HUES64 (cell line): Measurements from ENCODE around the gene UBASH3B.

Experiments used
- H3K27ac ChIP-seq: 2 replicates; pipeline ENCODE4 v1.7.0; 2013; ENCODE audit warnings: low read depth, low read length, inconsistent platforms
- H3K27me3 ChIP-seq: 2 replicates; pipeline ENCODE4 v1.6.1; 2013; ENCODE audit warnings: mild to moderate bottlenecking, low read length; ENCODE audit not compliant: insufficient read depth
- H3K36me3 ChIP-seq: 2 replicates; pipeline ENCODE4 v1.6.1; 2013; ENCODE audit warnings: mild to moderate bottlenecking, low read length; ENCODE audit not compliant: insufficient read depth
- H3K4me1 ChIP-seq: 2 replicates; pipeline ENCODE4 v1.6.1; 2013; ENCODE audit warnings: mild to moderate bottlenecking, low read length, moderate library complexity; ENCODE audit not compliant: insufficient read depth
- H3K4me3 ChIP-seq: 2 replicates; pipeline ENCODE4 v1.5.1; 2013; ENCODE audit warnings: mild to moderate bottlenecking, low read length, moderate library complexity
- H3K9ac ChIP-seq: 2 replicates; pipeline ENCODE4 v1.6.1; 2013; ENCODE audit warnings: mild to moderate bottlenecking, low read depth, low read length
- H3K9me3 ChIP-seq: 2 replicates; pipeline ENCODE4 v1.6.1; 2013; ENCODE audit warnings: low read depth, low read length; ENCODE audit not compliant: insufficient read depth
- WGBS: fragments of 150-250, 120-280 bp; methylation state at CpG from one replicate; pipeline ENCODE4 v1.1.7; 2013; ENCODE audit warnings: missing lambda C conversion rate; 5-methylcytosine and 5-hydroxymethylcytosine counted together

The UBASH3B gene

DNA sequence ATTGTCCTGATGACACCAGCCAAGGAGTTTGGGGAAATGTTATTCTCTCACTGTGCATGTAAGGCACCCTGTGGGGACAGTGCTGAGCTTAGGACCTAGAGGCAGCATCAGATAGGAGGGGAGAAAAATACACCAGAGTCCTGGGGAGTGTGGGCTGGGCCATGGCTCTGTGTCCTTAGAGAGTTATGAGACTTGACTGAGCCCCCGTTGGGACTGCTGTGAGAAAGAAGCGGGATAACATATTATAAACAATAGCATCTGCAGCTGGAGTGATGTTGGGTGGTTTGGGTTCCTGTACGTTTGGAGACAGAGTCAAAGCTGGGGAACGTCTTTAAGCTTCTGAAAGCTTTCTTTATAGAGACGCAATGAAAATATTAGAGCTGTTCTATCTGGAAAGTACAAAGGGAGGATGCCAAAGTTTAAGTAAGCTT, 91.8 kb downstream of the UBASH3B start:
- H3K27ac ChIP-seq, result no peak overlapping the region
- WGBS, result 64% methylated on average over 5 of the region's 5 CpGs

DNA sequence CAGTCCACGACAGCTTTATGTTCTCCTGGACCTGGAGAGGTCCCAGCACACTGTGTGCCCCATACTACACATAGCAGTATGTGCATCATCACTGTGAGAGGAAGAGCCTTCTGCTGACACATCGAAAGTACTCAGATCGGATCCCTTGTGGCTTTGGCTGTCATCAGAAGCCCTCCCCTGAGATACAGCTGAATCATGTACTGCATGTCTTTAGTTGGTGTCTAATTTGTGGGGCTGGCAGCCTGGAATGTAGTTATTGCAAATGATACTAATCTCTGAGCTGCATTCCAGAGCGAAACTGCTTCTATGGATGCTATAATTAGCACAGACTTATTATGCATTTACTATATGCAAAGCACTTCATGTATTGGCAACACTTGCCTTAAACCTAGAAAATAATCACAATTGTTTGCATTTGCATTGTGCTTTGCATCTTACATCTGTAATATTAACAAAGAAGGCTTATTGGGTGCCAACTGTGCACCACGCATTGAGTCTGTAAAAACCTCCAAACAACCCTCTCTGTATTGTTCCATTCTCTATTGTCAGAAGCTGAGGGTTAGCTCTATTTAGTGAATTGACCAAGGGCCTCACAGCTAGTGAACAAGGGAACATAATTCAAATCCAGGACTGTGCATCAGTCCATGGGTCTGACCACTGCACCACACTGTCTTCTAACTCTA, 93.6 kb downstream of the UBASH3B start:
- H3K27me3 ChIP-seq, result no peaks in the 10 kb centered on the region
- no peak overlapping the region for H3K4me3 ChIP-seq
- no peaks in the 10 kb centered on the region for H3K9me3 ChIP-seq
- no peak overlapping the region for H3K27ac ChIP-seq
- H3K36me3 ChIP-seq, result no peaks in the 10 kb centered on the region
- 94% methylated on average over 5 of the region's 5 CpGs for WGBS
- no peak overlapping the region for H3K9ac ChIP-seq
- no peaks in the 10 kb centered on the region for H3K4me1 ChIP-seq

More for the DNA sequence above, 91.8 kb downstream of the UBASH3B start:
- Histone ChIP-seq H3K4me1 (no peaks in the 10 kb centered on the region), H3K9me3 (no peaks in the 10 kb centered on the region), H3K36me3 (no peaks in the 10 kb centered on the region), H3K9ac (no peak overlapping the region), H3K4me3 (no peak overlapping the region), H3K27me3 (no peaks in the 10 kb centered on the region)

DNA sequence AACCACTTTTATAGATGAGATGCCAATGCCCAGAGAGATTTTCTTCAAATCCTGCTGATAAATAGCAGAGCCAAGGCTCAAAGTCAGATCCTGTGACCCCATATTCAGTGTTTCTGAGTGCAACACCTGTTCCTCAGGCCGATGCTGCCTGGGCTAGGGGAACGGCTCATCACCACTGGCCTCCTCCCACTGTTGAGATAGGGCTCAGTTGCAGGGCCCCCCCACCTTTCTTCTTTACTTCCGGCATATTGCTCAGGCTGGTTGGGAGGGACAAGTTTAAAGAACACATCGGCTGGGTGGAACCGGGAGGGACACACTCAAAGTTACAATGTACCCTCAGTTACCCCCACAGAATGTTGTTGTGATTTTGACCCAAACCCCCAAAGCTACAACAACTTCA, 94.5 kb downstream of the UBASH3B start:
- Histone ChIP-seq H3K27ac (no peak overlapping the region), H3K4me1 (no peaks in the 10 kb centered on the region), H3K4me3 (no peak overlapping the region), H3K9ac (no peak overlapping the region), H3K36me3 (no peaks in the 10 kb centered on the region), H3K9me3 (no peaks in the 10 kb centered on the region), H3K27me3 (no peaks in the 10 kb centered on the region)
- 94% methylated on average over 5 of the region's 5 CpGs for WGBS

DNA sequence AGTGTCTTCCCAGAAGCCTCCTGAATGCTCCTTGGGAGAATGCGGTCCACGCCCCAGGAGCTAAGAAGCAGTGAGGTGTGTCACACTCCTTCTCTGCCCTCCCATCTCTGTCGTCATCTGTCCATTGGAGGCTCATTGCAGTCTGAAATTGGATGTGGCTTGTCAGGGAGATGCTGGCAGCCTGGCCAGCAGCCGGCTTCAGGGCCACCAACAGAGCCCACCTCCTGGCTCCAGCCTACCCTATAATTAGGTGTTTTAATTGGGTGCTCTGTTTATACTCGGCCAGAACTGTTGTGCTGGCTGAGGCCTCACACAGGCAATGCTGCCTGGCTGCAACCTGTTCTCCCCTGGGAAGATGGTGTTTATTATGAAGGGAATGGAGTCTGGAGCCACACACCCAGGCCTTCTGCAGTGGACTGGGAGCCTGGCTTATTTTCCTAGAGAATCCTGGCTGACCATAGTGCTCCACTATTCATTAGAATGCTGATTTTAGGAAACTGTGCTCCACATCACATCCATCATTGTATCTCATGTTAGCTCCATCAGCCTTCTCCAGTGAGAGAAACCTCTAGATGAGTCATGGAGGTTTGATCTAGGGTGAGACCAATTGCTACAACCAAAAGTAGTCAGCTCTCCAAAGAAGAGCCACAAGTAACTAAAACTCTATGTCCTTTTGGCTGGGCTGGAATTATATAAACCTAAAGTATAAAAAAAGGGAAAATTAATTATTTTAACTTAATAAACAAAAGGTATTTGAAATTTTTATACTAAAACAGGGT, 96.0 kb downstream of the UBASH3B start:
- no peak overlapping the region for H3K4me3 ChIP-seq
- H3K4me1 ChIP-seq, result no peaks in the 10 kb centered on the region
- H3K9ac ChIP-seq, result no peak overlapping the region
- H3K27ac ChIP-seq, result no peak overlapping the region
- no peaks in the 10 kb centered on the region for H3K36me3 ChIP-seq
- no peaks in the 10 kb centered on the region for H3K9me3 ChIP-seq
- WGBS, result 89% methylated on average over 5 of the region's 5 CpGs
- no peaks in the 10 kb centered on the region for H3K27me3 ChIP-seq

DNA sequence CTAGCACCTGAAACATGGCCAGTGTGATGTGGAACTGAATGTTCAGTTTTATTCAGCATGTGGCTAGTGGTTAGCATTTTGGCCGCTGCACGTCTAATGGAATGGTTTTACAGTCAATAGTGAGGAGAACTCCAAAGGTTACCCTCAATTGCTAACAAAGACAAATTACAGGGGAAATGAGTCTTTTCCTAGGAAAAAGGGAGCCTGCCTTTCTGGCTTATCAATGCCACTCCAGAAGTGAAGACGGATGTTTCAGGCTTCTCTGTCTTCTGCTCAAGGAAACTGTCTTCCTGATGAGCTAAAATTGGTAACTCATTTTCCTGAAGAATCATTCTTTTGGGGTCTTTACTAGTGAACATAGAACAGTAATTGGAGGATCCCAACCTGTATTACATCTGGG, 98.5 kb downstream of the UBASH3B start:
- Histone ChIP-seq H3K36me3 (no peaks in the 10 kb centered on the region), H3K9ac (no peak overlapping the region), H3K9me3 (no peaks in the 10 kb centered on the region), H3K27me3 (no peaks in the 10 kb centered on the region), H3K4me1 (no peaks in the 10 kb centered on the region), H3K4me3 (no peak overlapping the region), H3K27ac (no peak overlapping the region)
- 88% methylated on average over 3 of the region's 3 CpGs for WGBS

DNA sequence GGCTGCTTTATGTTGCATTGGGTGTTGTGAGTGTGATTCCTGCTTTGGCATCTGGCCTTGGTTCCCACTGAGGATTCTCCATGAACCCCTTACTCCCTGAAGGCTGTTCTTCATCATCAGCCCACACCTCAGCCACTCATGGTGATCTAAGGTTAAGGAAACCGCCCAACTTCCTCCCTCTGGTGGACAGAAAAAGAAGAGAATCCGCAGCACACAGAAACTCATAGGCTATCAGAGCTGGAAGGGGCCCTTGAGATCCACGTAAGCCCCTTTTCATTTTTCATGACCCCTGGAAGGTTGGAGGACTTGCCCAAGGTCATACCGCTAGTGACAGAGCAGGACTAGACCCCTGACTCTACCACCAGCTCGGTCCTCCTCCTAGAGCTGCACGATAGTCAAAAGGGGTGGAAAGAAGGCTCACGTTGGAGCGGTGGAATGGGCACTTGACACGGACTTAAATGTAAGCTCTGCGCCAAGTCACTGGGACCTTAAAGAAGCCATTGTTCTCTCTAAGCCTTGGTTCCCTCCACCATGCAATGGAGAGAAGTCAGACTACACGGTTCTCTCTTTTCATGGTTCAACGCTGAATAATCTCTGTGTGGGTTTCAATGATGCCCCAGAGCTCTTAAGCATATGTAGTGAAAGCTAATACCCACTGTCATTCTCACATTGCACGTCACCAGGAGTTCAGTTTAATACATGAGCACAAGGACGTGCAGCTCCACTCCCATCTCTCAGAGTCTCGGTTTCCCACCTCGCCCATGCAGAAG, 99.2 kb downstream of the UBASH3B start:
- H3K27me3 ChIP-seq, result no peaks in the 10 kb centered on the region
- H3K9ac ChIP-seq, result no peak overlapping the region
- H3K4me1 ChIP-seq, result no peaks in the 10 kb centered on the region
- no peak overlapping the region for H3K27ac ChIP-seq
- WGBS, result 88% methylated on average over 16 of the region's 16 CpGs
- H3K4me3 ChIP-seq, result no peak overlapping the region
- no peaks in the 10 kb centered on the region for H3K36me3 ChIP-seq
- H3K9me3 ChIP-seq, result no peaks in the 10 kb centered on the region

DNA sequence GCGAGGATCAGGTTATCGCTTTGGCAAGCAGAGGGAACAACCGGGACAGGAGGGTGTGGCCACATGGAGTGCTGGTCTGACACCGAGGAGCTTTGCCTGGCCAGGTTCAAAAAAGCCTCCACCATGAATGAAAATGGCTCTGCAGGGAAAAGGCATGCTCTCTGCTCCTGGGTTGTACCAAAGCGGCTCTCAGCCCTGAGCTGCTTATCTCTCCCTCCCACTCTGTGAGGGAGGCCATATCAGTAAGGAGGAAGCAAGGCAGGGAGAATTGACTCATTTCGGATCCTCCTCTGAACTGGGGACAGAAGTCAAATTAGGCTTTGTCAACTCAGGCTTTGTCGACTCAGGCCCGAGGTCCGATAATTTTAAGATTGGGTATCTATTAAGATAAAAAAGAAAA, 99.9 kb downstream of the UBASH3B start:
- H3K36me3 ChIP-seq, result no peaks in the 10 kb centered on the region
- H3K4me1 ChIP-seq, result no peaks in the 10 kb centered on the region
- H3K9me3 ChIP-seq, result no peaks in the 10 kb centered on the region
- no peak overlapping the region for H3K4me3 ChIP-seq
- H3K9ac ChIP-seq, result no peak overlapping the region
- 73% methylated on average over 9 of the region's 9 CpGs for WGBS
- H3K27me3 ChIP-seq, result no peaks in the 10 kb centered on the region
- no peak overlapping the region for H3K27ac ChIP-seq

DNA sequence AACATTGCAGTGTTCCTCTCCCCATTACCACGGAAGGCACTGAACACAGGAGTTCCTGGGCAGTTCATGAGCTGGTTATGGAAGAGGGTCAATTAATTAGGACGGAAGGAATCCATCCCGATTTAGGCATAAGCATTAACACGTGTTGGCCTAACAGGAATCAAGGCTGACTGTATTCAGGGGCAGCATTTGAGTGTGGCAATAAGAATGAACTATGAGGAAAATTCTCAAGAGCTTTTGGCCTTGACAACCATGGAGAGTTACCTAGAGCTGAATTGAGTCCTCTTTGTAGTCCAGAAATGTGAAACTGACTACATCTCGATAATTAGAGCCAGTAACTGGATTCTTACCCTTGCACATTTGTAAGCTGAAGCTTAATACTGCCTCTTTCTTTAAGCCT, 100.4 kb downstream of the UBASH3B start:
- no peak overlapping the region for H3K9ac ChIP-seq

DNA sequence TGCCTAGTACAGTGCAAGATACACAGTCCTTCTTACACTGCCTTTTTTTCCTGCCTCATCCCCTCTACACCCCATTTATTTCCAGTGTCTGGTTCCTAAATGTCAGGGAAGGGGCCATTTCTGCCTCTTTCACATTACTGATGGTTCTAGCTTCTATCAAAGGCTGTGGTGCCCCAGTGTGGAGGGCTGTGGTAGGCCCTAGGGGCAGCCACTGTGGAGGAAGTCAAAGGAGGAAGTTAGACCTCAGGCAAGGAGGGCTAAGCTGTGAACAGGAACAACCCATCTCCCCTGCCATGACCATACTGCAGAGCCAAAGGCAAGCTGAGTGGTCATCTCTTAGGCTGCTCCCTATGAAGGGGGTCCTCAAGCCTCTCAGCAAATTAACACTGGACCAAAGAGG, 100.9 kb downstream of the UBASH3B start:
- H3K27ac ChIP-seq, result no peak overlapping the region
- H3K9me3 ChIP-seq, result no peaks in the 10 kb centered on the region
- H3K4me1 ChIP-seq, result no peaks in the 10 kb centered on the region
- no peaks in the 10 kb centered on the region for H3K27me3 ChIP-seq
- no peak overlapping the region for H3K4me3 ChIP-seq
- H3K36me3 ChIP-seq, result no peaks in the 10 kb centered on the region
- no peak overlapping the region for H3K9ac ChIP-seq

More for the DNA sequence above, 100.4 kb downstream of the UBASH3B start:
- Histone ChIP-seq H3K4me1 (no peaks in the 10 kb centered on the region), H3K4me3 (no peak overlapping the region), H3K36me3 (no peaks in the 10 kb centered on the region), H3K9me3 (no peaks in the 10 kb centered on the region), H3K27ac (no peak overlapping the region), H3K27me3 (no peaks in the 10 kb centered on the region)
- WGBS, result 92% methylated on average over 5 of the region's 5 CpGs

DNA sequence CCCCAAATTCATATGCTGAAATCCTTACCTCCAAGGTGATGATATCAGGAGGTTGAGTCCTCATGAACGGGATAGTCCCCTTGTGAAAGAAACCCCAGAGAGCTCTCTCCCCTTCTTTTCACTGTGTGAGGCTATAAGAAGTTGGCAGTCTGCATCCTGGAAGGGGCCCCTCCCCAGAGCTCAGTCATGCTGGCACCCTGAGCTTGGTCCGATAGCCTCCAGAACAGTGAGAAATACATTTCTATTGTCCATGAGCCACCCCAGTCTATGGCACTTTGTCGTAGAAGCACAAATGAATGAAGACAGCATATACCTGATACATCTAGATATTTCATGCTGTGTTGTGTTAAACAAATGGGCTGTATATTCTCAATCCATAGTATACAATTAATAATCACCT, 101.7 kb downstream of the UBASH3B start:
- H3K27ac ChIP-seq, result no peak overlapping the region
- 83% methylated on average over 3 of the region's 3 CpGs for WGBS

DNA sequence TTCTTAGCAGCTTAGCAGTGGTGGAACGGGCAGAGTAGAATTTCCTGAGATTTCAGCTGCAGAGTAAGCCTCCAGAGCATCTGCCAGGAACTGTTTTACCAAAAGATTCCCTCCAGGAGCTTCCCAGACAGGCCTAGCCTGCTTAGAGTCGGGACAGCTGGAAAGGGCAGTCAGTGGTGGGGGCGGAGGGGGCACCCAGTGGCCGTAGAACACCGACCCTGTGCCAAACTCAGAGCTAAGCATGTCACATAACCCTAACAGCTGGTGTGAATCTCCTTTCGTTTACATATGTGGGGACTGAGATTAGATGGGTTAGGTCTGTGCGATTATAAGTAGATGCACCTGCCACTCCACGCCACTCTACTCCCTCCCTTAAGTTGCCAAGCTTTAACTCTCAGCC, 102.8 kb downstream of the UBASH3B start:
- Histone ChIP-seq H3K27ac (no peak overlapping the region), H3K9me3 (no peaks in the 10 kb centered on the region), H3K27me3 (no peaks in the 10 kb centered on the region), H3K4me3 (no peak overlapping the region), H3K4me1 (no peaks in the 10 kb centered on the region), H3K36me3 (no peaks in the 10 kb centered on the region), H3K9ac (no peak overlapping the region)
- WGBS, result 91% methylated on average over 6 of the region's 8 CpGs

More for the DNA sequence above, 101.7 kb downstream of the UBASH3B start:
- H3K27me3 ChIP-seq, result no peaks in the 10 kb centered on the region
- H3K9me3 ChIP-seq, result no peaks in the 10 kb centered on the region
- H3K9ac ChIP-seq, result no peak overlapping the region
- no peak overlapping the region for H3K4me3 ChIP-seq
- no peaks in the 10 kb centered on the region for H3K4me1 ChIP-seq
- no peaks in the 10 kb centered on the region for H3K36me3 ChIP-seq
